ENCODE results near the gene METTL22.

Gene METTL22, protein sequence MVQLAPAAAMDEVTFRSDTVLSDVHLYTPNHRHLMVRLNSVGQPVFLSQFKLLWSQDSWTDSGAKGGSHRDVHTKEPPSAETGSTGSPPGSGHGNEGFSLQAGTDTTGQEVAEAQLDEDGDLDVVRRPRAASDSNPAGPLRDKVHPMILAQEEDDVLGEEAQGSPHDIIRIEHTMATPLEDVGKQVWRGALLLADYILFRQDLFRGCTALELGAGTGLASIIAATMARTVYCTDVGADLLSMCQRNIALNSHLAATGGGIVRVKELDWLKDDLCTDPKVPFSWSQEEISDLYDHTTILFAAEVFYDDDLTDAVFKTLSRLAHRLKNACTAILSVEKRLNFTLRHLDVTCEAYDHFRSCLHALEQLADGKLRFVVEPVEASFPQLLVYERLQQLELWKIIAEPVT

GRCh38 chr16:8621572-8622314 lies at the start of gene METTL22:
METTL22 (plus strand) TSS chr16:8621698; CDS start chr16:8625666, 3,968 bp downstream.
- peak; percentile 35 for DNase-seq

GRCh38 chr16:8572063-8572918 lies 49.2 kb upstream of the METTL22 start:
- no peak for DNase-seq

DNA sequence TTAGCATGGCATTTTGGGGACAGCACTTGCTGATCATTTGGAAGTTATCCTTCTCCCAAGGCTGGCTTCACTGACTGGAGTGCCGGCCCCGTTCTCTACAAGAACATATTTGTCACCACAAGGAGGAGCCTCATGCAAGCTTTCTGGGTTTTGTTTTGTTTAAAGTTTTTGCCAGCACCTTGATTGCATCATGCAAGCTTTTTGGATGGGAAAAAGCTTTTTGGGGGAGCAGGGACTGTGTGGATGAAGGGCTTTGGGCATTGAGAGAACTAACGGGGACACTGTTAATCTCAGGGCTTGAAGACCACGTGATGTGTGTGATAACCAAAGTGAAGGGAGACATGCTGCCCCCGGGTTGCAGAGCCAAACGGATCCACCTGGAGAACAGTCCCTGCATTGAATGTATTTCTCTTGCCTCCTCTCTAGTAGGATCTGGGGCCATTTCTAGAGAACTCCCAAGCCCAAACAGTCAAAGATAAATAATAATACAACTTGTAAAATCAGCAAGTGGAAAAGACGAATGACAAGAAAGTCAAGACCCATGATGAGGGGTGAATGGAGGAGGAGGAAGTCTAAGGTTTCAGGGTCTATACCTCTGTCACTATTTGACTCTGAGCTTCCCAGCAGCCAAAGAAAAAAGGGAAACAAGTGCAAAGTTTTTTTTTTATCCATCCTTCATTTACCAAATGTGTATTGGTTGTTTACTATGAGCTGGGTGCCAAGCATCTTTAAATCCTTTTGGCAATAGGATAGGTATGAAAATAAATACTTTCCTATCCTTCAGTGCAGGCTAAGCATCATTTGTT lies 48.4 kb upstream of the METTL22 start:
- no peak for DNase-seq

DNA sequence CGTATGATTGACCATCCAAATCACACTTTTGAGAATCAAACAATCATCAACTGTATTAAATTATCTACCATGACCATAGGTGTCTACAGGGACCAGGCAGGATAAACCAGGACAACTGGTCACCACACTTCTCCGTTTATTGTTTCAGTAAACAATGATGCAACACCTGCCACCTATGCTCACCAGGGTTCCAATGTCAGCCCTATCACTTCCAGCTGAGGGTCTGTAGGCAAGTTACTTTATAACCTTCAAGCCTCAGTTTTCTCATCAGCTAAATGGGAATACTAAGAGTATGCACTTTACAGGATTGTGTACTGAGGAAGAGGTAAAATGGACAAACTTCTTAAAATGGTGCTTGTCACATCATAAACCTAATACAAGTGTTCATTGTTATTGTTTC lies 46.1 kb upstream of the METTL22 start:
- DNase-seq = no peak

DNA sequence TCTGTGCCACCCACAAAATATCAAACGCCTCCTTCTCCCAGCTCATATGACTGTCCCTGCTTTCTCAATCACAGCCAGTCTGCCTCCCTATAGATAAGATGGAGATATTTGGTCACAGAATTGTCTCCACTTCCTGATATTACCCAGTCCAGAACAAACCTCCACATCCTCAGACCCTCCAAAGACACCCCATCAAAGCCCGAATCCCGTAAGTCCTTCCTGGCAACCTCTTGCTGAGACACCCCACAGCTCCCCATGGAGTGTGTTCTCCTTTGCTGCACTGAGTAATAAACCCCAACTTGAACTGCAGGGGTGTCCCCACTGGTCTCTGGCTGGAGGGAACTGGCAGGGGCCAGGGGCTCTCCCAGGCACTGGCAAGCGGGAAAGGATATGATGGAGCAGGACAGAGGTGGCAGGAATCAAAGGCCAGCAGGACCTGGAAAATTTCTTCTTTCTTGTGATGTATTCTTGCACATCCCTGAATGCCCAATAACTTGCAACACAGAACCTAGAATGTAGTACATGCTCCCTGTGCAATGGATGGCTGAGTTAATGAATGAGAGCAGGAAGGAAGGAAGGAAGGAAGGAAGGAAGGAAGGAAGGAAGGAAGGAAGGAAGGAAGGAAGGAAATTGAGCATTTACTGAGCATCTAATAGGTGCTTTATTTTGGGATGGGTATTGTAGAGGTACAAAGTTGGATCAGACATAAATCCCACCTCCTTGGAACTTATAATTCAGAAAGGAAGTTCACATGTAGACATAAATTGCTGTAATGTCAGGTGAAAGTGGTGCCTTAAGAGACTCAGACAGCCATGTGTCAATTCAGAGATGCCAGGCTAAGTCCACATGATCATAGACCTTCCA lies 45.1 kb upstream of the METTL22 start:
- no peak for DNase-seq

DNA sequence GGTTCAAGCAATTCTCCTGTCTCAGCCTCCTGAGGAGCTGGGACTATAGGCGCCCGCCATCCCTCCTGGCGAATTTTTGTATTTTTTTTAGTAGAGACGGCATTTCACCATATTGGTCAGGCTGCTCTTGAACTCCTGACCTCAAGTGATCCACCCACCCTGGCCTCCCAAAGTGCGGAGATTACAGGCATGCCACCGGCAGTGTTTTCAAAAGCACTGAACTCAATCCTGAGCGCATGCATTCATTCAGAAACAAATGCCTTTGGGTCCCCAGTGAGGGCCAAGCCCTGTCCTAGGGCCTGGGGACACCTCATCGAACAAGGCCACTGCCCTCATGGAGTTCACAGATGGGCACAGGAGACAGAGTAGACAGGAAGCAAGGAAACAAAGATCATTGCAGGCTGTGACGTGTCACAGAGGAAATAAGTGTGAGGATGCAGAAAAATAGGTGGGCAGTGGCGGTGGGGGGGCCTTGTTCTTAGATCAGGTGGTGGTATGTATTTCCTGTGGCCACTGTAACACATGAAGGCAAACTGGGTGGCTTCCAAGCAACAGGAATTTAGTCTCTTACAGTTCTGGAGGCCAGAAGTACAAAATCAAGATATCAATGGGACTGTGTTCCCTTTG lies 43.7 kb upstream of the METTL22 start:
- no peak for DNase-seq

- no peak for DNase-seq
These were observed 41.9 kb upstream of the METTL22 start for GRCh38 chr16:8579559-8579958.

DNA sequence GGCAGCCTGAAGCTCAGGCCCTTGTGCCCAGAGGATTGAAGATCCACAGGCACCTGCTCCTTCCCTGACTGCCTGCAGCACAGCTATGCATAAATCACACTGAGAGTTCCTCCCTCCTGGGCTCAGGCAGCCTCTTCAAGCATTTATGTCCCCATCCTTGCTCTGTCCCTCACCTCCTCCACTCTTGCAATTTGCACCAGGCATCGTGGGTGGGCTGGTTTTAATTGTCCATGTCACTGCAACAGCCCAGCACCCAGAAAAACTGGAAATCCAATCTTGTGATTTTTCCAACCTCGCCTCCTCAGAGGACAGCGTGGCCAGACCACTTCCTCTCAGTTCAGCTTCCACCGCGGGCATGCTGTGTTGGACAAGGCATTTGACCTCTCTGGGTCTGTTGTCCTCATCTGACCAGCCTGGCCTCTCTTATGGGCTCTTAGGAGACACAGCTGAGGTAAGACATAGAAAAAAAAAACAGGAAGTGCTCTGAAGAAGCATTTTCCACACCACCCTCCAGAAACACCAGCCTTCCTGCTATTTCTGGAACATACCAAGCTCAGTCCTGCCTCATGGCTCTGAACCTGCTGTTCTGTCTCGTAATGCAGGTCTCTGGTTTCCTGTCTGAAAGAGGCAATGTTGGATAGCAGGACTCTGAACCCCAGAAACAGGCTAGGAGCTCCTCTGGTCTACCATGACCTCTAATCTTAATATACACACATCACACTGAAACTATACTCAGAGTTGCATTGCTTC lies 39.5 kb upstream of the METTL22 start:
- DNase-seq = no peak

GRCh38 chr16:8583199-8583598 lies 38.3 kb upstream of the METTL22 start:
- DNase-seq = no peak

- no peak for DNase-seq
These were observed 37.8 kb upstream of the METTL22 start for GRCh38 chr16:8583732-8584131.

GRCh38 chr16:8585041-8585440 lies 36.5 kb upstream of the METTL22 start:
- DNase-seq = no peak

DNA sequence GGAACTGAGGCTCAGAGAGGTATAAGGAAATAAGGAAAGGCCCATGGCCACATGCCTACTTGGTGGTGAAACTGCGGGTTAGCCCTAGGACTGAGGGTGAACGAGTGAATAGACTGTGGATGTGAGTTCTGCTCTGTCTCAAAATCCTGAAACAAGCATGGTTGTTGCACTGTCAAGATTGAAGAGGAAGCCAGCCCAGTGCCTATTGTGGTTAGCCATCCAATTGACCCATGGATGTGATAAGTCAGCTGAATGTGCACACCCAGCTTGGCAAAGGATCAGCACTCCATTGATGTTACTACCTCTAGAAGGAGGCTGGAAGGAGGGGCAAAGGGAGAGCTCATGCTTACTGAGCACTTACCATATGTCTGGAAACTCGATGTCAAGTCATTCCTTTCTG lies 35.6 kb upstream of the METTL22 start:
- DNase-seq = no peak

DNA sequence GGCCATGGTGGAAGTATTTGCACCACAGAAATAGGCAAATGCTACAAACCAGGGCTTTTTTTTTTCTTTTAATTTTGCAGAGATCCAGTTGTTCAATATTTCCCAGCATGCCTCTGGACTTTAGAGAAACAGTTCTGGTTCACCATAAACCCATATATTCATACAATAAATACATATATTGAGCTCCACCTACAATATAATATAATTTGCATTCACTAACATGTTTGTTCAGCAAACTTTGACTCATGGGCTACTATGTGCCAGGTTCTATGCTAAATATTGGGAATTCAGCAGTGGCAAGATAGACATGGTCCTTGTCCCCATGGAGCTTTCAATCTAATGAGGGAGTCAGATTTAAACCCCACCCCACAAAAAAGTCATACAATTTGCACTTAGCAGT lies 34.4 kb upstream of the METTL22 start:
- DNase-seq = no peak

DNA sequence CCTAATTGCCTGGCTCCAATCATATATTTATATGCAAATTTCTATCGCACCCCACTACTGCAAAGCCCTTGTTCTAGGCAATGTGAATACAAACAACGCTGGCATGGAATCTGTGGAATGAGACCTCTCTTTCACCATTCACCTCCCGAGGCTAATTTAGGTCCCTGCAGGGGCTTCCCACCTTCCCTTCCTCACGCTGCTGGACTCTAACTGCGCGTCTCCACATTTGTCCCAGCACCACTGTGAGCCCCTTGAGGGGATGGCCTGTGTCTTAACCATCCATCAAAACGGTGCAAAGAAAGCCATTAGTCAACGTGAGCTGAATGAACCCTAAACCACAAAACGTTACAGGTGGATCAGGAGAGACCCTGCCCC lies 32.8 kb upstream of the METTL22 start:
- no peak for DNase-seq

DNA sequence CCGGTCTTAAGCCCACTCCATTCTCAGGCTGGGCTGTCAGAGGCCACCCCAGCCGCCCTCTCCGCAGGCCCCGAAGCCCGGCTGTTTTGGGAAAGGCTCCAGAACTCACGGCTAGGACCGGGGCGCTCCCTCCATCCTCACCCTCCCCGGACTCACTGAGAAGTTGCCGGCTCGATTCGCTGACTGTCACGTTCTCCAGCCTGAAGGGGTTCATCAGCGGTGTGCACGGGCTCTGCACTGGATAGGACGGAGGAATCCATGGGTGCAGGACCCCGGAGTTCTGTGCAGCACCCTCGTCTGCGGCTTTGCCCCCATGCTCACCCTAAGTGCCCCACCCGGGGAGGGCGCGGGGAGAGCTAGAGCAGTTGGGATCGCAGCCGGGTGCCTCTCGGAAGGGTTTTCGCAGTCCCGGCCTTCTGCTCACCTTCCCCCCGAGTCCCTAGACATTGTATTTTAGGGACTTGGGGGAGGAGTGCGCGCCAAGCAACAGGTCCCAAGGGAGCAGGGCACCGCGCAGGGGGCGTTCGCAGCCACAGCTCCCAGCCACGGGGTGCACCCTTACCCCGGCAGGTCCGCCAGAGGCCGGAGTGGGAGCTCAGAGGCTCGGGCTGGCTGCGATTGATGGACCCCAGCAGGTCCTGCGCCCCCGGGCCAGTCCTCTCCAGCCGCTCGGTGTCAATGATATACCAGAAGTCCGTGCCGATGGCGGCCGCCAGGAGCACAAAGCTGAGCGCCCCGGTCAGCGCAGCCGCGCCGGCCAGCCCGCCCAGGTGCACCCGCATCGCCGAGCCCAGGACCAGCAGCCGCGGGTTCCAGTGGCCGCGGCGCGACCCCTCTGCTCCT lies 32.2 kb upstream of the METTL22 start:
- no peak for DNase-seq

DNA sequence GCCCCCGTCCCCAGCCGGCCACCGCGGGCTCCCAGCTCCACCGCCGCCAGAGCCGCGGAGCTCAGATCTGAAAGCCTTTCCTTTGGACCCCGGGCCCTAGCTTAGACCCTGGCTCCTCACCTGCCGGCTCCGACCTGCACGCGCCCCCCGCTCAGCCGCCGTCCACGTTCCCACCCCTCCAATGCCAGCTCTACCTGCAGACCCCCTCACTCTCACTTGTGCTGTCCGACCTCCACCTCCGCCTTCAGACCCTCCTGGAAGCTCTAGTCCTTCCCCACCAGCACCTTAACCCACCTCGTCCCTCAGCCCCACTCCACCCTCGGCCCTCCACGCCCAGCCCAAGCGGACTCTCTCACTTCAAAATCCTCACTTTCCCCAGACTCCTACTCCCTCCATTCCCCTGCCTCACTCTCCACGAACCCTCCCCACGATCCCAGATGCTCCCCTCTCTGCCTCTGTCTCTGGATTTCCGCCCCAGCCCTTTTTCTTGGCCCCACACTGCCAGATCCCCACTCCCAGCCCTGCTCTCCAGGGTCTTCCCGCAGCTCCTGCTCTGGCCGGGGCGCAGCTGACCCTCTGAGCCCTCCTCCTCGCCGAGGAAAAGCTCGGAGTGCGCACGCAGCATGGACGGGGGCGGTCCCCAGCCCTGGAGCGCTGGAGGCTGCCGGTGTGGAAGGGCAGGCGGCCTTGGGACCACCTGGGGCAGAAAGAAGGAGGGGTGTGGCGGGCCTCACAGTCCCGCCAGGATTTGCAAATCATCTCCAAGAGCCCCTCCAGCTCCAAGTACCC lies 31.4 kb upstream of the METTL22 start, which contains the start of gene TMEM114:
TMEM114 (minus strand) TSS at position 612 of the 789 bp plus-strand sequence. CDS start 673 bp downstream, outside the sequence.
- no peak for DNase-seq

DNA sequence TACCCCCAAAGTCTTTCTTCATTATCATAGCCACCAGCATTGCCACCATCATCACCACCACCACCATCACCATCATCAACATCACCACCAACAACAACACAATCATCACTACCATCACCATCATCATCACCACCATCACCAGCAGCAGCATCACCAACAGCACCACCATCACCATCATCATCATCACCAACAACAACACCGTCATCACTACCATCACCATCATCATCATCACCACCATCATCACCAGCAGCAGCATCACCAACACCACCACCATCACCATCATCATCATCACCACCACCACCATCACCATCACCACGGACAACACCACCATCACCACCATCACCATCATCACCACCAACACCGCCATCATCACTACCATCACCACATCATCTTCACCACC lies 30.7 kb upstream of the METTL22 start:
- no peak for DNase-seq

GRCh38 chr16:8591451-8591850 lies 30.0 kb upstream of the METTL22 start:
- no peak for DNase-seq
